Measurements from ENCODE around the gene TCF7L2. TPM values are rescaled to one million over a fixed set of nuclear protein-coding genes. Genes with fewer than 3 reads are reported as not detected.

The TCF7L2 gene
- total and polyA plus RNA-seq, 2 donors (not counting 1 experiment from before 2014, with no cell fraction given), result 3.4 to 5.0 TPM

DNA sequence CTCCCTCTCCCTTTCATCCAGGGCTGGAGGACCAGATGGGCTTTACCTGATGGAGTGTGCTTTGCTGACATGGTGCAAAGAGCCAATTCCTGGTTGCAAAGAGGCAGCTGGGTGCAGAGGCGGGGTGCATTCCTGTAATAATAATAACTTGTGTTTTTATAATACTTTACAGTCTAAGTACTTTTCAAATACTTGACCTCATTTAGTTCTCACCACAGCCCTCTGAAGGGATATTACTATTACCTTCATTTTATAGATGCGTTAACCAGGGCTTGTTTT lies 70.4 kb downstream of the TCF7L2 start:
- H4K20me1 ChIP-seq (ENCODE audit: control insufficient read depth, extremely low read depth, insufficient read depth, low read length), result no peaks in the 10 kb centered on the region
- no peaks in the 10 kb centered on the region for H3K36me3 ChIP-seq (ENCODE audit: control insufficient read depth, insufficient read depth, low read length)
- no peaks in the 10 kb centered on the region for H3K9me3 ChIP-seq (ENCODE audit: control insufficient read depth, insufficient read depth, low read depth, low read length)
- no peak overlapping the region for H3K27ac ChIP-seq (ENCODE audit: insufficient read depth, low read length)
- TF ChIP-seq, protein P1, sequence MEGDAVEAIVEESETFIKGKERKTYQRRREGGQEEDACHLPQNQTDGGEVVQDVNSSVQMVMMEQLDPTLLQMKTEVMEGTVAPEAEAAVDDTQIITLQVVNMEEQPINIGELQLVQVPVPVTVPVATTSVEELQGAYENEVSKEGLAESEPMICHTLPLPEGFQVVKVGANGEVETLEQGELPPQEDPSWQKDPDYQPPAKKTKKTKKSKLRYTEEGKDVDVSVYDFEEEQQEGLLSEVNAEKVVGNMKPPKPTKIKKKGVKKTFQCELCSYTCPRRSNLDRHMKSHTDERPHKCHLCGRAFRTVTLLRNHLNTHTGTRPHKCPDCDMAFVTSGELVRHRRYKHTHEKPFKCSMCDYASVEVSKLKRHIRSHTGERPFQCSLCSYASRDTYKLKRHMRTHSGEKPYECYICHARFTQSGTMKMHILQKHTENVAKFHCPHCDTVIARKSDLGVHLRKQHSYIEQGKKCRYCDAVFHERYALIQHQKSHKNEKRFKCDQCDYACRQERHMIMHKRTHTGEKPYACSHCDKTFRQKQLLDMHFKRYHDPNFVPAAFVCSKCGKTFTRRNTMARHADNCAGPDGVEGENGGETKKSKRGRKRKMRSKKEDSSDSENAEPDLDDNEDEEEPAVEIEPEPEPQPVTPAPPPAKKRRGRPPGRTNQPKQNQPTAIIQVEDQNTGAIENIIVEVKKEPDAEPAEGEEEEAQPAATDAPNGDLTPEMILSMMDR (conservative IDR thresholded peaks at IDR 0.05 in 1 of 2, IDR thresholded peaks at IDR 0.05 in 1 of 2; ENCODE audit: low read depth in 1 of 2, low read length in 2 of 2), result no peak
- TF ChIP-seq EZH2 (IDR thresholded peaks at IDR 0.05; ENCODE audit: low read length, missing control alignments), result no peak
- peaks cover 8% of the 10 kb centered on the region for H3K79me2 ChIP-seq (ENCODE audit: control insufficient read depth, insufficient read depth, low read length)
- no peaks in the 10 kb centered on the region for H3K4me1 ChIP-seq (ENCODE audit: control insufficient read depth, extremely low read depth, insufficient read depth, low read length)
- no peak for DNase-seq (ENCODE audit: low read depth in 2 of 2)
- no peak overlapping the region for H2AFZ ChIP-seq (ENCODE audit: low read length)
- no peak overlapping the region for H3K4me3 ChIP-seq (replicated peaks in 1 of 4; ENCODE audit: control extremely low read depth in 1 of 4, insufficient read depth in 1 of 4, low read depth in 3 of 4, low read length in 4 of 4)
- no peak overlapping the region for H3K4me2 ChIP-seq (ENCODE audit: extremely low read depth, insufficient read depth, low read length)
- H3K27me3 ChIP-seq (ENCODE audit: control insufficient read depth, insufficient read depth, low read length), result no peaks in the 10 kb centered on the region
- H3K9ac ChIP-seq (ENCODE audit: insufficient read depth, low read length), result no peak overlapping the region

DNA sequence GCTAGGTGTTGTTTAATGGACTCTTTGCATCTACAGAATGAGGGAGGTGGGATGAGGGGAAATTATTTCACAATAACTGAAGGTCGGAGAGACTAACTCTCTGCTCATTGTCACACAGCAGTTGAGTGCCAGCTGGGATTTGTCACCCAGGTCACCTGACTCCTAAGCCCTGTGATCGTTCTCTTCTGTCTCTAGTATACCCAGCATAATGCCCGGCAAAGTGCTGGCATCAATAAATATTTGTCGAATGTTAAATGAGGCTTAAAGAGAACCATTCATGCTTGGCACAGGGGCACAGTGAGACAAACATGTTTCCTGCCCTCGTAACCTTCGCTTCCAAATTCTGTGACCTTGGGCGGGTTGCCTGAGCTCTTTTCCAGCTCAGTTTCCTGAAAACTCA lies 70.8 kb downstream of the TCF7L2 start:
- no peaks in the 10 kb centered on the region for H3K36me3 ChIP-seq (ENCODE audit: control insufficient read depth, insufficient read depth, low read length)
- no peak overlapping the region for H2AFZ ChIP-seq (ENCODE audit: low read length)
- H3K4me3 ChIP-seq (replicated peaks in 1 of 4; ENCODE audit: control extremely low read depth in 1 of 4, insufficient read depth in 1 of 4, low read depth in 3 of 4, low read length in 4 of 4), result no peak overlapping the region
- H3K79me2 ChIP-seq (ENCODE audit: control insufficient read depth, insufficient read depth, low read length), result peaks cover 8% of the 10 kb centered on the region
- H3K27ac ChIP-seq (ENCODE audit: insufficient read depth, low read length), result no peak overlapping the region
- no peaks in the 10 kb centered on the region for H3K9me3 ChIP-seq (ENCODE audit: control insufficient read depth, insufficient read depth, low read depth, low read length)
- no peaks in the 10 kb centered on the region for H3K27me3 ChIP-seq (ENCODE audit: control insufficient read depth, insufficient read depth, low read length)
- H3K4me2 ChIP-seq (ENCODE audit: extremely low read depth, insufficient read depth, low read length), result no peak overlapping the region
- no peak overlapping the region for H3K9ac ChIP-seq (ENCODE audit: insufficient read depth, low read length)
- TF ChIP-seq, protein P1 (conservative IDR thresholded peaks at IDR 0.05 in 1 of 2, IDR thresholded peaks at IDR 0.05 in 1 of 2; ENCODE audit: low read depth in 1 of 2, low read length in 2 of 2), result no peak
- no peak for TF ChIP-seq EZH2 (IDR thresholded peaks at IDR 0.05; ENCODE audit: low read length, missing control alignments)
- H4K20me1 ChIP-seq (ENCODE audit: control insufficient read depth, extremely low read depth, insufficient read depth, low read length), result no peaks in the 10 kb centered on the region
- DNase-seq (ENCODE audit: low read depth in 2 of 2), result no peak
- no peaks in the 10 kb centered on the region for H3K4me1 ChIP-seq (ENCODE audit: control insufficient read depth, extremely low read depth, insufficient read depth, low read length)

DNA sequence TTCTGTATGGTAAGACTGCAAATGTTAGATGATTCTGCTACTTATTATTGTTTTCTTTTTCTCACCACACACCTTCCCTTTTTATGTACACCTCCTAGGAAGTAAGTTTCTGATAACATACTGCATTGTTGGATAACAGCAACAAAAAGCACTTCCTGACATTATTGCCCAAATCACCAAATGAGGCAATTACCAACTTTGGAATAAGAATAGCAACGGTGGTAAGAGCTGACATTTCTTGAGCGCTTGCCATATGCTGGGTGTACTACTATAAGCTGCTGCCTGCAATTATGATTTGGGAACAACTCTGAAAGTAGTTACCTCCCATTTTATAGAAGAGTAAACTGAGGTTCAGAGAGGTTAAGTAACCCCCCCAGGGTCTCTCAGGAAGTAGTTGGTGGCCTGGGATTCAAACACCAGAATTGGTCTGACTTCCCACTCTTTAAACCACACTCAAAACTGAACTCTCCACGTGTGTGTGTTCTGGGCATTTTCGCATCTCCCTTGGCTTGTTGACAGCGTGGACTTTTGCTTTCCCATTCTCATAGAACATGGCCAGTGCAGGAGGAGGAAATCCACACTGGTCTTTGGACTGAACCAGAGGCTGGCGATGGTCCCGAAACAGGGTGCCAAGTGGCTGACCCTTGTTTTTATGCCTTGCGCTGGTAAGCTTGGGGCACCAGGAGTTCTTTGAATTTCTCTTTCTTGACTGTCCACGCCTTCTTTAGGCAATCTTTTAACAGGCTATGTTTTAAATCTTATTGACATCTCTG lies 71.4 kb downstream of the TCF7L2 start:
- no peak overlapping the region for H3K9ac ChIP-seq (ENCODE audit: insufficient read depth, low read length)
- TF ChIP-seq, protein P1 (conservative IDR thresholded peaks at IDR 0.05 in 1 of 2, IDR thresholded peaks at IDR 0.05 in 1 of 2; ENCODE audit: low read depth in 1 of 2, low read length in 2 of 2), result no peak
- no peak for TF ChIP-seq EZH2 (IDR thresholded peaks at IDR 0.05; ENCODE audit: low read length, missing control alignments)
- no peak overlapping the region for H3K4me3 ChIP-seq (replicated peaks in 1 of 4; ENCODE audit: control extremely low read depth in 1 of 4, insufficient read depth in 1 of 4, low read depth in 3 of 4, low read length in 4 of 4)
- no peaks in the 10 kb centered on the region for H4K20me1 ChIP-seq (ENCODE audit: control insufficient read depth, extremely low read depth, insufficient read depth, low read length)
- H2AFZ ChIP-seq (ENCODE audit: low read length), result no peak overlapping the region
- no peaks in the 10 kb centered on the region for H3K4me1 ChIP-seq (ENCODE audit: control insufficient read depth, extremely low read depth, insufficient read depth, low read length)
- no peak overlapping the region for H3K4me2 ChIP-seq (ENCODE audit: extremely low read depth, insufficient read depth, low read length)
- no peaks in the 10 kb centered on the region for H3K9me3 ChIP-seq (ENCODE audit: control insufficient read depth, insufficient read depth, low read depth, low read length)
- no peak for DNase-seq (ENCODE audit: low read depth in 2 of 2)
- peaks cover 8% of the 10 kb centered on the region for H3K79me2 ChIP-seq (ENCODE audit: control insufficient read depth, insufficient read depth, low read length)
- H3K27me3 ChIP-seq (ENCODE audit: control insufficient read depth, insufficient read depth, low read length), result no peaks in the 10 kb centered on the region
- no peak overlapping the region for H3K27ac ChIP-seq (ENCODE audit: insufficient read depth, low read length)
- H3K36me3 ChIP-seq (ENCODE audit: control insufficient read depth, insufficient read depth, low read length), result no peaks in the 10 kb centered on the region
